Mucosa of descending colon (tissue), 3 donors: ENCODE data around the gene SAE1. TPM values are rescaled to one million over a fixed set of nuclear protein-coding genes. Genes with fewer than 3 reads are reported as not detected.
A peak's percentile ranks its signal among the peaks of the same experiment; 100 is the strongest.

Experiments
- ATAC-seq: fragments of 200-7000 bp; cut with Tn5 transposase; one replicate; pipeline ENCODE4 v1.9.1; 2020; ENCODE audit warnings: mild to moderate bottlenecking, moderate library complexity
- DNase-seq, 3 donors: peaks; one replicate each; pipeline ENCODE4 v3.0.0-alpha.2; 2020
- H3K36me3 ChIP-seq: fragments of 200-600 bp; one replicate; pipeline ENCODE4 v1.8.0; 2021; ENCODE audit warnings: low read depth, mild to moderate bottlenecking
- H3K4me1 ChIP-seq: fragments of 200-600 bp; one replicate; pipeline ENCODE4 v1.8.0; 2021; ENCODE audit warnings: low read depth, mild to moderate bottlenecking
- H3K4me3 ChIP-seq: fragments of 200-600 bp; one replicate; pipeline ENCODE4 v1.8.0; 2021; ENCODE audit warnings: mild to moderate bottlenecking
- H3K9me3 ChIP-seq: fragments of 200-600 bp; one replicate; pipeline ENCODE4 v1.8.0; 2021; ENCODE audit warnings: mild to moderate bottlenecking
- CTCF ChIP-seq: fragments of 200-600 bp; IDR thresholded peaks from one replicate; pipeline ENCODE4 v1.8.0; 2022; ENCODE audit warnings: antibody characterized with exemption, mild to moderate bottlenecking
- intact Hi-C, 2 donors: fragments of 100-400 bp; cut with DNase I in 1 of 2; cut with micrococcal nuclease in 1 of 2; formaldehyde crosslinking; loops; one replicate each; pipeline versions ENCODE4 v1.11.0 to v1.11.1; 2022; cut with DNase I, micrococcal nuclease
- total RNA-seq, 3 donors: library from RNA; stranded (reverse); fragmentation: NEBNext Ultra II Directional in 2 of 3; extraction: Animal tissue kit (Norgen Biotek cat#: 25700) in 2 of 3; gene quantifications; one replicate each; pipeline versions ENCODE4 v1.2.1 to v1.2.4, GENCODE V29; 2021 to 2023
- donor health status: DM: no; HTN: no; CAD: no; lungs with moderate emphysema.
- donor health status: DM: no; HTN: no; CAD: no.
- donor health status: DM: no; HTN: yes; CAD: no.

The SAE1 gene
- total RNA-seq, 3 donors from 2014 or later: 41.7 to 133 (median 66.4) TPM

GRCh38 chr19:47158367-47158791 lies 27.7 kb downstream of the SAE1 start:
- intact Hi-C loops: no loop called here
- peak in 1 of 3 donors; percentile 31 for DNase-seq

GRCh38 chr19:47158879-47159503 lies 28.4 kb downstream of the SAE1 start:
- no peak for TF ChIP-seq CTCF
- Histone ChIP-seq H3K4me3 (no peak overlapping the region), H3K9me3 (no peaks in the 10 kb centered on the region), H3K36me3 (no peaks in the 10 kb centered on the region), H3K4me1 (peaks cover 45% of the 10 kb centered on the region)
- DNase-seq: no peak
- peak; percentile 10 for ATAC-seq
- intact Hi-C loops: no loop called here

More at GRCh38 chr19:47158367-47158791, 27.7 kb downstream of the SAE1 start:
- H3K36me3 ChIP-seq: no peaks in the 10 kb centered on the region
- peak; percentile 35 for ATAC-seq
- H3K9me3 ChIP-seq: no peaks in the 10 kb centered on the region
- H3K4me1 ChIP-seq: peaks cover 48% of the 10 kb centered on the region
- H3K4me3 ChIP-seq: no peak overlapping the region
- TF ChIP-seq CTCF: no peak

- Histone ChIP-seq H3K36me3 (no peaks in the 10 kb centered on the region), H3K4me3 (no peak overlapping the region), H3K9me3 (no peaks in the 10 kb centered on the region), H3K4me1 (peaks cover 27% of the 10 kb centered on the region)
- ATAC-seq (no peak), DNase-seq (no peak)
- no peak for TF ChIP-seq CTCF
- intact Hi-C loops: no loop called here
Observed at GRCh38 chr19:47161876-47162489, 31.3 kb downstream of the SAE1 start.

GRCh38 chr19:47168065-47168464 lies 37.4 kb downstream of the SAE1 start:
- intact Hi-C loops: no loop called here
- no peak overlapping the region for H3K4me3 ChIP-seq
- no peak for DNase-seq
- no peak for TF ChIP-seq CTCF
- H3K9me3 ChIP-seq: no peaks in the 10 kb centered on the region
- H3K36me3 ChIP-seq: no peaks in the 10 kb centered on the region
- ATAC-seq: no peak
- no peaks in the 10 kb centered on the region for H3K4me1 ChIP-seq

- Histone ChIP-seq H3K4me3 (no peak overlapping the region), H3K9me3 (no peaks in the 10 kb centered on the region), H3K36me3 (no peaks in the 10 kb centered on the region), H3K4me1 (peaks cover 13% of the 10 kb centered on the region)
- intact Hi-C loops: no loop called here
- no peak for TF ChIP-seq CTCF
- DNase-seq (no peak), ATAC-seq (no peak)
Observed at GRCh38 chr19:47172666-47173455, 42.2 kb downstream of the SAE1 start.
